Choroid plexus epithelial cell (primary cell): ENCODE data around the gene MED10.

Source experiments
- DNase-seq: peaks from one replicate; pipeline ENCODE4 v3.0.0-alpha.2; 2010; ENCODE audit warnings: low read depth
- H3K4me3 ChIP-seq: 2 replicates; pipeline ENCODE4 v1.5.1; 2011; ENCODE audit warnings: low read depth, mild to moderate bottlenecking, control low read depth, low read length, moderate library complexity
- TF ChIP-seq, protein P1 (sequence below): conservative IDR thresholded peaks from 2 replicates; pipeline ENCODE4 v1.5.1; 2011; ENCODE audit warnings: low read depth, mild to moderate bottlenecking, control low read depth, inconsistent platforms, low read length, moderate library complexity

MED10 gene

DNA sequence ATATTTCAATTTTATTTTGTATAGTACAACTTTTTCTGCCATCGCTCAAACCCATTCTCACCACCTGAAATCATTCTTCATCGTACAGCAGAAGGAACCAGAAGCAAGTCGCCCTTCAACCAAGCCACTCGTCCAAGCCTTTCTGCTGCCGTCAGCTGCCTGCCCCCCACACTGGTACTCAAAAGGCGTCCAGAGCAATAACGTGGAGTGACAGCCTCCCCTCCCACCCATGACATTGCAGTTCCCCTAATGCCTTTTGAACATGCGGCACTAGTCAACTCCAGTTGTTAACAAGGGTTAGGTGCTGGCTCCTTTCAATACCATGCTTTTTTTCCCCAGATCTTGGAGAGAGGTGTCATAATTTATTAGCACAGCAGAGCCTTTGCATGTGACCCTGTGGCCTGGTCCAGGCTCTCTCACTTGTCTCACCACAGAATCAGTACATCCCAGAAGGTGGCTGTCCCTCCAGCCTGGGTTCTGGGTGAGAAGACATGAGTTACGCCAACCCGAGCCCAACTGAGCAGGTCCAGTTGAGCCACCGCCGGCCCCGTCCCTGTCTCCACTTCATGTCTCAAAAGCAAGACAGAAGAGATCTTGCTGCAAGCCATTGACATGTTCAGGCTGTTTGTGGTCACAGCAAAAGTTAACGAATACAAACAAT lies 20.4 kb upstream of the MED10 start:
- no peak overlapping the region for H3K4me3 ChIP-seq
- no peak for DNase-seq
- TF ChIP-seq, protein P1, sequence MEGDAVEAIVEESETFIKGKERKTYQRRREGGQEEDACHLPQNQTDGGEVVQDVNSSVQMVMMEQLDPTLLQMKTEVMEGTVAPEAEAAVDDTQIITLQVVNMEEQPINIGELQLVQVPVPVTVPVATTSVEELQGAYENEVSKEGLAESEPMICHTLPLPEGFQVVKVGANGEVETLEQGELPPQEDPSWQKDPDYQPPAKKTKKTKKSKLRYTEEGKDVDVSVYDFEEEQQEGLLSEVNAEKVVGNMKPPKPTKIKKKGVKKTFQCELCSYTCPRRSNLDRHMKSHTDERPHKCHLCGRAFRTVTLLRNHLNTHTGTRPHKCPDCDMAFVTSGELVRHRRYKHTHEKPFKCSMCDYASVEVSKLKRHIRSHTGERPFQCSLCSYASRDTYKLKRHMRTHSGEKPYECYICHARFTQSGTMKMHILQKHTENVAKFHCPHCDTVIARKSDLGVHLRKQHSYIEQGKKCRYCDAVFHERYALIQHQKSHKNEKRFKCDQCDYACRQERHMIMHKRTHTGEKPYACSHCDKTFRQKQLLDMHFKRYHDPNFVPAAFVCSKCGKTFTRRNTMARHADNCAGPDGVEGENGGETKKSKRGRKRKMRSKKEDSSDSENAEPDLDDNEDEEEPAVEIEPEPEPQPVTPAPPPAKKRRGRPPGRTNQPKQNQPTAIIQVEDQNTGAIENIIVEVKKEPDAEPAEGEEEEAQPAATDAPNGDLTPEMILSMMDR = no peak

DNA sequence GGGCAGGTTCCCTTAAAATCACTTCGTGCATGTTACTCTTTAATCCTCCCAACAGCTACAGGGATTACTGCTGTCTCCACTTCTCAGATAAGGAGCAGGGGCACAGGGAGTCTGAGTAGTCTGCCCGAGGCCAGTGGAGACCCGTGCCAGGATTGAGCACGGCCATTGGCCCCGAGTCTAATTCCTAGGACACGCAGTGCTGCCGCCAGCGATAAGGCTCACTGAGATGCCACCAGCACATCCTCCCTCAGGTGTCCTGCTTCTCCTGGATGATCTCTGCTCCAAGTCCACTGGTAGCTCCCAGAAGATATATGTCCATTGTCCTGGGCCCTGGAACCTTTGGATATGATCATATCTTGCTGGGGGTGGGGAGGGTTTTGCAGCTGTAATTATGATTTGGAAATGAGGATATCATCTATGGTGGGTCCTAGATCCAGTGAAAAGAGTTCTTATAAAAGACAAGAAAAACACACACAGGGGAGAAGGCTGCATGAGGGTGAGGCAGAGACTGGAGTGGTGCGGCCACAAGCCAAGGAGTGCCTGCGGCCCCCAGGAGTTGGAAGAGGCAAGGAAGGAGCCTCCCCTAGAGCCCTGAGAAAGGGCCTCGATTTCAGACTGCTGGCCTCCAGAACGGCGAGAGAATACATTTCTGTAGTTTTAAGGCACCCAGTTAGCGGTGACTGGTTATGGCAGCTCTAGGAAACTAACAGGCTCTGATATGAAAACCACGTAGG lies 19.4 kb upstream of the MED10 start:
- DNase-seq = no peak
- TF ChIP-seq, protein P1 = no peak
- H3K4me3 ChIP-seq = no peak overlapping the region

DNA sequence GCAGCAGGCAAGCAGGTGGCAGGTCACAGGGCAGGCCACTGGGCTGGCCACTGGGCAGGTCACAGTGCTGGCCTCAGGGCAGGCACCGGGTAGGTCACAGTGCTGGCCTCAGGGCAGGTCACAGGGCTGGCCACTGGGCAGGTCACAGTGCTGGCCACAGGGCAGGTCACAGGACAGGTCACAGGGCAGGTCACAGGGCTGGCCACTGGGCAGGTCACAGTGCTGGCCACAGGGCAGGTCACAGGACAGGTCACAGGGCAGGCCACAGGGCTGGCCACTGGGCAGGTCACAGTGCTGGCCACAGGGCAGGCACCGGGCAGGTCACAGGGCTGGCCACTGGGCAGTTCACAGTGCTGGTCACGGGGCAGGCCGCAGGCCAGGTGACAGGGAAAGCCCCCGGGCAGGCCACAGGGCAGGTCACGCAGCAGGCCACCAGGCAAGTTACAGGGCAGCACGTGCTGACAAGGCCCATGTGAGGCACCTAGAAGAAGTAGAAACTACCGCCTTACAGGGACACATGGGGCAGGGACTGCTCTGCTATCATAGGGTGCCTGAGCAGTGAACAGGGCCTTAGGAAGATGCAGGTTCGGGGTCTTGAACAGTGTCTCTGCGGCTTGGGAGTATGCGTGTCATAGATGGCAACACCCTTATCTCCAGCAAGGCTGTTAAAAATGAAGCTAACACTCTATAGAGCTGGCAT lies 18.6 kb upstream of the MED10 start:
- H3K4me3 ChIP-seq = no peak overlapping the region
- DNase-seq = no peak
- TF ChIP-seq, protein P1 = no peak

DNA sequence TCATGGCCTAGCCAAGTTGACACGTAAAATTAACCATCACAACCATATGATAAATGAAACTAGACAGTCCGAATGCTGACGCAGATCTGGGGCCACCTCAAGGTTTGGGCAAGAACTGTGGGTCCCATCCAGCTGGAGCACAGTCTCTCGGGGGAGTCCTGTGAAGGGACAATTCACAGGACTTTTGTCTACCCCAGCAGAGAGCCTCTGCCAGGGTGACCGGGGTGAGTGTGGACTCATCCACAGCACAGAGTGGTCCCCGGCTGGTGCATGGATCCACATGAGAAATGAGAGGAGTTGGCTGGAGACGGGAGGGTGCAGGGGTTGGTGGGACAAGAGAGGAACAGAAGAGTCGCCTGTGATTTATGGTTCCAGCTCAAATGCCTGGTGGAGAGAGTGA lies 17.7 kb upstream of the MED10 start:
- DNase-seq = no peak
- TF ChIP-seq, protein P1 = no peak
- no peak overlapping the region for H3K4me3 ChIP-seq

DNA sequence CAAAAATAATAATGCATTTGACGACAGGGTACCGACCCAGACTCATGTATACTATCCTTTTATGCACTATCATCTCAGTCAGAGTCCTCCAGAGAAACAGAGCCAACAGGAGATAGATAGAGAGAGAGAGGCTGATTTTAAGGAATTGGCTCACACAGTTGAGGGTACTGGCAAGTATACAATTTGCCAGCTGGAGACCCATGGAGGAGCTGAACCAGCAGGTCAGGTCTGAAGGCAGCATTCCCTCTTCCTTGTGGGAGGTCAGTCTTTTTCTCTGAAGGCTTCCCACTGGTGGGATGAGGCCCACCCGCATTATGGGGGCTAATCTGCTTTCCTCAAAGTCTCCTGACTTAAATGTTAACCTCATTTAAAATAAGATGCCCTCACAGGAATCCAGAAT lies 17.3 kb upstream of the MED10 start:
- no peak overlapping the region for H3K4me3 ChIP-seq
- DNase-seq = no peak
- TF ChIP-seq, protein P1 = no peak

DNA sequence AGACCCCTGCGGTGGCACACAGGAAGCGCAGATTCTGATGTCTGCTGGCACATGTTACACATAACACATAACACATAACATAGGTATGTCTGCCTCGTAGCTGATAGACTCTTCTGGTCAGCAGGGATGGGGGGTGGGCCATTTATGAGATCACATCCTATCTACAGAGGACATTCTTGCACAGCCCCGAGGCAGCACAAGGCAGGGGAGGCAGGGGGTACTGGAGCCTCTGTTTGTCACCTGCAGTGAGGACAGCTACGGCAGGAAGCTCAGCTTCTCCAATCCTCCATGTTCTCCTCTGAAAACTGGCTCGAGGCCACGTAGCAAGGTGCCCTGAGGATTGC lies 16.7 kb upstream of the MED10 start:
- no peak for DNase-seq
- TF ChIP-seq, protein P1 = no peak
- no peak overlapping the region for H3K4me3 ChIP-seq
